Stimulated activated CD4-positive, alpha-beta T cell treated with anti-CD3 and anti-CD28 coated beads, Interleukin-2, amount 100 ng/mL, for 24 hours (primary cell): ENCODE measurements around the gene PDPR.
"Not testable (repeated sequence)": the region's sequence is repeated elsewhere in the genome, so short reads cannot be mapped to it uniquely, and the experiment has no call there.

Experiments used
- DNase-seq, 2 donors: peaks; one replicate each; pipeline ENCODE4 v3.0.0-alpha.2; 2020

Gene PDPR

GRCh38 chr16:70166688-70167087 is 52.6 kb downstream of the PDPR start:
- not testable (repeated sequence) for DNase-seq

- not testable (repeated sequence) for DNase-seq
Measured at GRCh38 chr16:70173212-70173837, 59.2 kb downstream of the PDPR start, which contains the start of gene CLEC18C. Gene CLEC18C, plus strand, starts transcription at chr16:70173787. Its CDS starts 492 bp downstream, at chr16:70174279.

GRCh38 chr16:70173916-70174315 is 59.8 kb downstream of the PDPR start:
- not testable (repeated sequence) for DNase-seq

- DNase-seq: not testable (repeated sequence)
Measured at GRCh38 chr16:70174387-70174932, 60.3 kb downstream of the PDPR start.

GRCh38 chr16:70187858-70188607 is 73.9 kb downstream of the PDPR start:
- DNase-seq: not testable (repeated sequence)

- DNase-seq: not testable (repeated sequence)
Measured at GRCh38 chr16:70188608-70188915, 74.4 kb downstream of the PDPR start.

GRCh38 chr16:70190574-70190973 is 76.4 kb downstream of the PDPR start:
- not testable (repeated sequence) for DNase-seq

- not testable (repeated sequence) for DNase-seq
Measured at GRCh38 chr16:70196683-70197300, 82.7 kb downstream of the PDPR start.

GRCh38 chr16:70197611-70198010 is 83.5 kb downstream of the PDPR start:
- DNase-seq: not testable (repeated sequence)

GRCh38 chr16:70198230-70198629 is 84.1 kb downstream of the PDPR start:
- not testable (repeated sequence) for DNase-seq

- not testable (repeated sequence) for DNase-seq
Measured at GRCh38 chr16:70198666-70199065, 84.5 kb downstream of the PDPR start.

- not testable (repeated sequence) for DNase-seq
Measured at GRCh38 chr16:70199170-70199569, 85.0 kb downstream of the PDPR start.

- not testable (repeated sequence) for DNase-seq
Measured at GRCh38 chr16:70200063-70200462, 85.9 kb downstream of the PDPR start.

- DNase-seq: not testable (repeated sequence)
Measured at GRCh38 chr16:70203508-70203907, 89.4 kb downstream of the PDPR start.

GRCh38 chr16:70204010-70204409 is 89.9 kb downstream of the PDPR start:
- not testable (repeated sequence) for DNase-seq

- DNase-seq: not testable (repeated sequence)
Measured at GRCh38 chr16:70204668-70205405, 90.7 kb downstream of the PDPR start.

- DNase-seq: not testable (repeated sequence)
Measured at GRCh38 chr16:70206382-70206781, 92.2 kb downstream of the PDPR start.
